Suppressor macrophage treated with lipopolysaccharide for 1 hour (primary cell): ENCODE data around the gene PDZRN4.
"Not testable (repeated sequence)": the region's sequence is repeated elsewhere in the genome, so short reads cannot be mapped to it uniquely, and the experiment has no call there.

Experiments used
- DNase-seq, 3 donors: peaks; one replicate each; pipeline ENCODE4 v3.0.0-alpha.2; 2020 to 2022

Gene PDZRN4

DNA sequence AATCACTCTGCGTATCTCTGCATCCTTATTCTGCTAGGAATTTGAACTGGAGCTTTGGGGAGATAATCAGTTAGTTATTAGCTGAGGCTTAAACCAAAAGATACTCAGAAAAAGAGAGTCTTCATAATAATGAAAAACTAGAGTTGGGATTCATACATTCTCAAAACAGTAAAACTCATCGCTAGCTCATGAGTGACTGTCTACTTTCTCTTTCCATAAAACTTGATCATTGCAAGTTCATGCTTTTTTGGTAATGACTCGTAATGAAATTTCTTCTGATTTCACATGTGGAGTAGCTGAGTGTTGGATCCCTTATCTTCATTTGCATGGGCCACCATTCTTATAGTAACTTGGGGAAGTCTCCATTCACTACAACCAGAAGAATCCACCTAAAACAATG is 397.7 kb downstream of the PDZRN4 start:
- DNase-seq = no peak

GRCh38 chr12:41587574-41587973 is 399.5 kb downstream of the PDZRN4 start:
- DNase-seq = no peak

- no peak for DNase-seq
Measured at GRCh38 chr12:41589878-41590277, 401.8 kb downstream of the PDZRN4 start.

DNA sequence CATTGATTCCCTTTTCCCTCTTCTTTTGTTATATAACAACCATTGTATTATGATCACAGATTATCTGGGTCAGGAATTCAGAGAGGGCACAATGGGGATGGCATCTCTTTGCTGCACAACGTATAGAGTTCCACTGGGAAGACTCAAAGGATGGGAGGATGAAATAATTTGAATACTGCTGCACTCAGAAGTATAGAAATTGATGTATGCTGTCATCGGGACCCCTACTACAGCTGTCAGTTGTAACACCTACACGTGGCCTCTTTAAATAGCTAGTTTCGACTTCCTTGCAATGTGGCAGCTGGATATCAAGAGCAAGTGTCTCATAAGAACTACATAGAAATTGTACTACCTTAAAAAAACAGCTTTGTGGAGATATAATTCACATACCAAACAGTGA is 408.1 kb downstream of the PDZRN4 start:
- DNase-seq = no peak

DNA sequence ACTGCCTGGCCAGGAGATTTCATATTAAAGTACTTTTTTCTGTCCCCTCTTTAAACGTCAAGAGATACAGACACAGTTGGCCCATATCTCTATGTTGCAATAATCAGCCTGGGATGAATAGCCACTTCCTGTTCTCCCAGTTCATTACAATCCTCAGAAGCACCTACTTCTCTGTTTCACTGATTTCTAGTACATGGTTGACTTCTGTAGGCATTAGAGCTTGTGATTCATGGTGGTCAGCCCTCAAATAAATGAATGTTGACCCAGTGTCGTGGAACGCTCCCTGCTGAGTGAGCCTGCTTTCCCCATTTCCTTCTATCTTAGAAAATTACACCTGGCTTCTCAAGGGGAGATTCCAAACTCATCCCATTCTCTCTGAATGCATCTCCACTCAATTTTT is 416.7 kb downstream of the PDZRN4 start:
- peak; percentile 63 to 86 (median 85) for DNase-seq

DNA sequence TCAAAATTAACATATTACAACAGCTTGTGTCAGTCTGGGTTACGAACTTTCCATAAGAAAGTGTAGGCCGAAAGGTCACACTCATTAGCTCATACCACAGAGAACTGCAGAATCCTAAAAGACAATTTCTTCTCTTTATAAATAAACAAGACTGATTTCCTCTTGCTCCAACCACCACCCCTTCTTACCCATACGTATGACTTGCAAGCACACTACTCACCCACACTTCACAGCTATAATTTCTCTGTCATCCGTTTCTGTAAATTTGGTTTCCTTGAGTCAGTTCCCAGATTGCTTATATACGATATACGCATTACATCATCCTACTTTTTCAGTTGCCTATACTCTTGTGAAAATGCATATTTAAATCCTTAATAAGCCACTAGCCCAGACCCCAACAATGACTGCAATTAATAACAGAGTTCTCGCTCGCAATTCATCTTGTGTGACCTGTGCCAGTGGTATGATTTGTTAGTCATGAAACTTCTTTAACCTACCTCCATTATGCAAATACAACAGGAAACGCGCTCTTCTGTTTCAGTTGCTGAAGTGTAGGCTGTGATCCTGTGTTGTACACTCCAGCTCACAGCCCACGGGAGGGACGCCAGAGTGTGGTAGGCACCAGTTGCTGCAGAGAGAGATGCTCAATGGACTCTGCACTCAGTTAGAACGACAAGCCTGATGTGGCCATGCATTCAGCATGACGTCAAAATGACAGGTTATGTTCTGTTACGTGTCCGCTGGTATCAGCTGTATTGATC is 417.6 kb downstream of the PDZRN4 start:
- DNase-seq = peak; percentile 61 to 81 (median 81)

DNA sequence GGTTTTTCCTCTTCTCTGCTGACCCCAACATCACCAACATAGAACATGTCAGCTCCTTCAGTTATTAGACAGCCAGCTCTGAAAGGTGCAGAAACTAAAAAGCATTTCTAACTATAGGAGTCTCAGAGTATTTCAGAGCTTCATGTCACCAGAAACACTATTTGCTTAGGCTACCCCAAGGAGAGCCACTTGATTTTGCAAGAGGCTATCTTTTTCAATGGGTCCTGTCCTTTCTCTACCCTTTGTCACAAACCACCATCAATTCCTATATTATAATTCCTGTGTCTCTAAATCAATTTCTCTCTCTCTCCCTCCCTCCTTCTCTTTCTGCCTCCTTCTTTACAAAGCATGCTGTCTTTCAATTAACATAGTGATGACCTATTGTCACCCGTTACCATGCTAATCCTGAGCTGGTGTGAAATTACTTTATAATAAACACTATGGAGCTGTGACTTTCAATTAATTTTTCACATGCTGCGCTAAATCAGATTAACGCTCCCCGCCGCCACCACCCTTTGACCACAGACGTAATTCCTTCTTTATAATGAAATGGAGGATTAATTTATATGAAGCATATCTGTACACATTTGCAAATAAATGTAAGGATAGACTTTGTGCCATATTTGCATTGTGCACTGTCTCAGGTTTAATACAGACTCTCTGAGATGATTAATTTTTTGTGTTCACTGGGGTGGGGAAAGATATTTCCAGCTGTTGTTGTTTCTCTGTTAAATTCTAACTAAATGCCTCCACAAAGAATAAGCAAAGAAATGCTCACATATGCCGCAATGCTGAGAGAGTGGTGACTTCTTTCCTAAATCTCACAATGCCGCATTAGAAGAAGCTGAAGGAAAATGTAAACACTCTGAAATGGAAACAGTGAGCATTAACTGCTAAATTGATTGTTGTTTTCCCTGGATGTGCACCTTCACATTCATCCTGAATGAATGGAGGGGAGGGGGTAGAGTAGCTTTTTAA is 418.6 kb downstream of the PDZRN4 start:
- no peak for DNase-seq

- DNase-seq = no peak
Measured at GRCh38 chr12:41612892-41613557, 424.9 kb downstream of the PDZRN4 start.

- not testable (repeated sequence) for DNase-seq
Measured at GRCh38 chr12:41615174-41615573, 427.1 kb downstream of the PDZRN4 start.

DNA sequence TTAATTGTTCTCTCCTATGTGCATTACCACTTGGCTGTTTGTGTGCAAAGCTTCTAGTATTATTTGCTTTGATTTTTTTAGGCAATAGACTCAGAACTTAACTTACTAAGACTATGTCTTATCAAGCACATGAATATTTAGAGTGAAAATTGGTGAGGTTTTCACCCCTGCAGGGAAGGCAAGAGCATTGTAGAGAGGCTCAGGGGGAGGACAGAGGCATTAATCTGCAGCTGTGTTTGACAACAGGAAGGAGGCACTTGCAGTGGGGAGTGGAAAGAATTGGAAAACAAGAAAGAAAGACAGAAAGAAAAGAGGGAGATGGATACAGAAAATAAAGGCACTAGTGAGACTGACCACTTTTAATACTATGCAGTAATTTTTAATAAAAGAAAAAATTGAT is 431.6 kb downstream of the PDZRN4 start:
- no peak for DNase-seq

DNA sequence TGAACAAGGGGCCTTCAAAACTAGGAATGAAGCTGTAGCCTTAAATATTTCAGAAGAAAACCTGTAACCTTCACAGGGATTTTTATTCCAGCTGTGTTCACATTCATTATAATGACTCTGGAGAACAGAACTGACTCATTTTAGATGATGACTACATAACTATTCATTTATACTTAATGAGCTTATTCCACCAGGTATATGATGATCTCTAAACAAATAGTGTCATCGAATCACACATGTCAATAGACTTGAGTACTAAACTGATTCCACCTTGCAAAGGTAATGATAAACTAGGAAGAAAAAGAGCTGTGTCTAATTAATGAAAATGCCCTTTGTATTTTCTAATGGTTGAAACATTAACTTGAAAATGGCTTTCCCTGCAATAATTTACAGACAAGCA is 433.2 kb downstream of the PDZRN4 start:
- no peak for DNase-seq
